ENCODE data around the gene RECK.

RECK gene

GRCh38 chr9:36163049-36163785 is 126.5 kb downstream of the RECK start:
- peak; percentile 70 for DNase-seq

GRCh38 chr9:36163786-36164170 is 127.1 kb downstream of the RECK start:
- no peak for DNase-seq

GRCh38 chr9:36164372-36164771 is 127.7 kb downstream of the RECK start:
- DNase-seq = no peak

- peak; percentile 71 for DNase-seq
Measured at GRCh38 chr9:36164989-36165388, 128.3 kb downstream of the RECK start.

GRCh38 chr9:36165826-36166167 is 129.1 kb downstream of the RECK start:
- no peak for DNase-seq

GRCh38 chr9:36166168-36166927 is 129.6 kb downstream of the RECK start:
- no peak for DNase-seq

- no peak for DNase-seq
Measured at GRCh38 chr9:36169166-36169565, 132.5 kb downstream of the RECK start, which contains the start of gene CCIN. TSS of gene CCIN (plus strand) at chr9:36169388. CDS start at chr9:36169503, 115 bp downstream.

GRCh38 chr9:36169708-36170107 is 133.0 kb downstream of the RECK start:
- no peak for DNase-seq

- DNase-seq = no peak
Measured at GRCh38 chr9:36170531-36170930, 133.8 kb downstream of the RECK start.

GRCh38 chr9:36173861-36174260 is 137.1 kb downstream of the RECK start:
- DNase-seq = no peak

Measured in NCI-H524 treated with DMSO at 0.1 percent for 48 hours (cell line).